A673 (cell line): ENCODE results near the gene CD83. TPM values are rescaled to one million over a fixed set of nuclear protein-coding genes. Genes with fewer than 3 reads are reported as not detected.

Experiments
- BruUV-seq: library from RNA; stranded (reverse); fragments of 400-500 nt; replicated peaks from 2 replicates; lab custom pipeline; 2021; lab: Mats Ljungman, UMichigan
- CTCF ChIA-PET: fragments of 300-600 bp; sonication (Branson Sonifier 250); formaldehyde crosslinking; loops from one replicate; lab custom pipeline; 2022; ENCODE audit warnings: antibody characterized with exemption; lab: Charles Lee
- POLR2A ChIA-PET: fragments of 300-600 bp; sonication (Branson Sonifier 250); formaldehyde crosslinking; loops from one replicate; lab custom pipeline; 2022; ENCODE audit warnings: antibody characterized with exemption; ENCODE audit not compliant: low non-redundant PET; lab: Charles Lee
- DNase-seq: peaks from one replicate; pipeline ENCODE4 v3.0.0-alpha.2; 2015; ENCODE audit warnings: low spot score
- H3K27ac ChIP-seq: fragments of 200-600 bp; sonication (generic); 2 replicates; pipeline ENCODE4 v1.5.1; 2016; ENCODE audit warnings: mixed run types, low read depth, mild to moderate bottlenecking, mixed read lengths, antibody characterized with exemption, low read length; ENCODE audit not compliant: poor library complexity, severe bottlenecking
- H3K27me3 ChIP-seq: fragments of 200-600 bp; sonication (generic); replicated peaks from 2 replicates; pipeline ENCODE4 v1.6.1; 2017; ENCODE audit warnings: mixed run types, low read depth, mild to moderate bottlenecking, mixed read lengths, antibody characterized with exemption, low read length; ENCODE audit not compliant: insufficient read depth, poor library complexity
- H3K36me3 ChIP-seq: fragments of 200-600 bp; sonication (generic); 2 replicates; pipeline ENCODE4 v1.6.1; 2016; ENCODE audit warnings: mixed run types, mild to moderate bottlenecking, mixed read lengths, antibody characterized with exemption, low read length; ENCODE audit not compliant: insufficient read depth, poor library complexity, severe bottlenecking
- H3K4me1 ChIP-seq: fragments of 200-600 bp; sonication (generic); 2 replicates; pipeline ENCODE4 v1.6.1; 2017; ENCODE audit warnings: mixed run types, mild to moderate bottlenecking, mixed read lengths, antibody characterized with exemption, low read length; ENCODE audit not compliant: insufficient read depth, poor library complexity, severe bottlenecking
- H3K4me3 ChIP-seq: fragments of 200-600 bp; sonication (generic); 2 replicates; pipeline ENCODE4 v1.5.1; 2016; ENCODE audit warnings: low read depth, mixed run types, mild to moderate bottlenecking, mixed read lengths, low read length; ENCODE audit not compliant: poor library complexity, severe bottlenecking
- H3K9me3 ChIP-seq: fragments of 200-600 bp; sonication (generic); 2 replicates; pipeline ENCODE4 v1.6.1; 2016; ENCODE audit warnings: mixed run types, low read depth, mild to moderate bottlenecking, mixed read lengths, antibody characterized with exemption, low read length; ENCODE audit not compliant: poor library complexity, severe bottlenecking
- EZH2 ChIP-seq: fragments of 200-600 bp; sonication (generic); IDR thresholded peaks from 2 replicates; pipeline ENCODE4 v1.6.1; 2017; ENCODE audit warnings: borderline replicate concordance, low read depth, mild to moderate bottlenecking, mixed read lengths, antibody characterized with exemption, low read length; ENCODE audit not compliant: poor library complexity, severe bottlenecking
- intact Hi-C: fragments of 100-400 bp; cut with micrococcal nuclease; formaldehyde crosslinking; loops from one replicate; pipeline ENCODE4 v1.10.0; 2022; ENCODE audit not compliant: unreplicated experiment
- total RNA-seq: library from RNA; stranded (reverse); gene quantifications from 2 replicates; pipeline ENCODE4 v1.2.3, GENCODE V29; 2021
- TF ChIP-seq, protein P1 (sequence below): fragments of 300-800, 200-600 bp; sonication (generic); conservative IDR thresholded peaks from 2 replicates; pipeline ENCODE4 v1.5.1; 2017; ENCODE audit warnings: low read depth, mild to moderate bottlenecking, antibody characterized with exemption, low read length, moderate library complexity, mixed read lengths

CD83 gene
- total RNA-seq, 1 experiment from 2014 or later: 14.4 TPM

DNA sequence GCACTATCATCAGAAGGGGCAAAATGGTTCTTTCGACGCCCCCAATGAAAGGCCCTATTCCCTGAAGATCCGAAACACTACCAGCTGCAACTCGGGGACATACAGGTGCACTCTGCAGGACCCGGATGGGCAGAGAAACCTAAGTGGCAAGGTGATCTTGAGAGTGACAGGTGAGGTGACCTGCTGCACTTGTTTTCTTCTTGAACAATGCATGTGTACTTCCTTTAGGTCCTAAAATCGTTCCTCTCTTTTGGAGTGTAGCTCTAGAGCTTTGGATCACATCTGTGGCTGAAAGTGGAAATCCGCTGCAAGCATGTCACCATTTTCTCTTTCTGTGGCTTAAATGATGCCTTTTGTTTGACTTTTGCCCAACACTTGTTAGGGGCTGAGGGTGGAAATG is 14.0 kb downstream of the CD83 start:
- intact Hi-C loops: loop anchor here (10.0 kb wide), 1 partner anchor 1493 kb away; no protein-coding TSS in a partner anchor
- TF ChIP-seq, protein P1, sequence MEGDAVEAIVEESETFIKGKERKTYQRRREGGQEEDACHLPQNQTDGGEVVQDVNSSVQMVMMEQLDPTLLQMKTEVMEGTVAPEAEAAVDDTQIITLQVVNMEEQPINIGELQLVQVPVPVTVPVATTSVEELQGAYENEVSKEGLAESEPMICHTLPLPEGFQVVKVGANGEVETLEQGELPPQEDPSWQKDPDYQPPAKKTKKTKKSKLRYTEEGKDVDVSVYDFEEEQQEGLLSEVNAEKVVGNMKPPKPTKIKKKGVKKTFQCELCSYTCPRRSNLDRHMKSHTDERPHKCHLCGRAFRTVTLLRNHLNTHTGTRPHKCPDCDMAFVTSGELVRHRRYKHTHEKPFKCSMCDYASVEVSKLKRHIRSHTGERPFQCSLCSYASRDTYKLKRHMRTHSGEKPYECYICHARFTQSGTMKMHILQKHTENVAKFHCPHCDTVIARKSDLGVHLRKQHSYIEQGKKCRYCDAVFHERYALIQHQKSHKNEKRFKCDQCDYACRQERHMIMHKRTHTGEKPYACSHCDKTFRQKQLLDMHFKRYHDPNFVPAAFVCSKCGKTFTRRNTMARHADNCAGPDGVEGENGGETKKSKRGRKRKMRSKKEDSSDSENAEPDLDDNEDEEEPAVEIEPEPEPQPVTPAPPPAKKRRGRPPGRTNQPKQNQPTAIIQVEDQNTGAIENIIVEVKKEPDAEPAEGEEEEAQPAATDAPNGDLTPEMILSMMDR: no peak
- no peak for TF ChIP-seq EZH2
- no peak for DNase-seq
- peaks cover 52% of the 10 kb centered on the region for H3K4me1 ChIP-seq
- no peak overlapping the region for H3K4me3 ChIP-seq
- no peak overlapping the region for H3K27ac ChIP-seq
- ChIA-PET CTCF (no interaction called here), POLR2A (no interaction called here)
- no TSS peak for BruUV-seq
- no peaks in the 10 kb centered on the region for H3K9me3 ChIP-seq
- H3K36me3 ChIP-seq: no peaks in the 10 kb centered on the region
- no peaks in the 10 kb centered on the region for H3K27me3 ChIP-seq

DNA sequence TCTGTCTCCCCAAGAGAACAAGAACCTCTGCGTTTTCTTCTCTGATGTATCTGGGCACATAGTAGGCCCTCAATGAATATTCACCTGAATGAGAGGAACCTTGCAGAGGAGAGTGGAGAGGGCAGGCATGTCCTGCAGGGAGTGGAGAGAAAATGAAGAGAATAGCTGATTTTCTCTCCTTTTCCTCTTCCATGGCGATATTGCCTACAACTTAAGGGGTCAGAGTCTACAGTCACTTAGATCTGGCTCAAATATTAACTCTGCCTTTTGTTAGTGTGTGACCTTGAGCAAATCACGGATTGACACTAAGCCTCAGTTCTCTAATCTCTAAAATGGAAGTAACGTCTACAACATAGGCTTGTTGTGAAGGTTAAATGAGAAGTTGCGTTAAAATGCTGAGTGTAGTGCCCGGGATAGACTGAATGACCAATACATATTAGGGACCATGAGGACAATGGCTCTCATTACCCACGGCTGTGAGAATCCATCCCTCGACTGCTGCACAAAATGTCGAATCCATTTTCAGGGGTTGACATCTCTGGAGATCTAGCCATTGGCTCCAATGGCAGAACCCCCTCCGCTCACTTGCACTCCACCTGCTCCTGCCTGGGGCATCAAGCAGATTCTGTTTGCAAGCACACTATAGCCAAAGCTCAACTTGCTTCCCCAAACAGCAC is 14.8 kb downstream of the CD83 start:
- intact Hi-C loops: loop anchor here (10.0 kb wide), 1 partner anchor 1492 kb away; no protein-coding TSS in a partner anchor
- ChIA-PET CTCF (no interaction called here), POLR2A (interaction anchor here (0.6 kb wide), 1 partner anchor 804 kb away, joined by 5 read pairs; the partner anchor contains the start of gene TBC1D7)
- DNase-seq: no peak
- TF ChIP-seq, protein P1: no peak
- no peak for TF ChIP-seq EZH2
- Histone ChIP-seq H3K36me3 (no peaks in the 10 kb centered on the region), H3K27ac (no peak overlapping the region), H3K4me3 (no peak overlapping the region), H3K27me3 (no peaks in the 10 kb centered on the region), H3K4me1 (peaks cover 48% of the 10 kb centered on the region), H3K9me3 (no peaks in the 10 kb centered on the region)
- no TSS peak for BruUV-seq

DNA sequence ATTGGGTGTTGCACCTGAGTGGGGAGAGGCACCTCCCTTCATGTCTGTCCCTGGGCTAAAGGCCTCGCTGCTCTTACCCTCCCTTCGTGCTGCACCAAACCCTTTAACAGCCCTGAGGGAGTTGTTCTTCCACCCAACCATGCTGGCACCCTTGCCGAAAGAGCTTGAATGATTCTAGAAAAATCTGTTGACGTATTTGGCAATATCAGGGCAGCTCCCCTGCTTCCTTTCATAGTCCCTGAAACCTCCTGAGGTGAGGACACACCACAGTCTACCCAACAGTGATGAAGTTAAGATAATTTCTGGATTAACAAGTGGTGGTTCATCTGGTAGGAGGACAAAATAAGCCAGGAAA is 15.3 kb downstream of the CD83 start:
- intact Hi-C loops: loop anchor here (10.0 kb wide), 1 partner anchor 1492 kb away; no protein-coding TSS in a partner anchor
- ChIA-PET CTCF (no interaction called here), POLR2A (interaction anchor here (0.6 kb wide), 1 partner anchor 804 kb away, joined by 5 read pairs; the partner anchor contains the start of gene TBC1D7)
- no peaks in the 10 kb centered on the region for H3K9me3 ChIP-seq
- BruUV-seq: no TSS peak
- DNase-seq: no peak
- H3K27me3 ChIP-seq: no peaks in the 10 kb centered on the region
- H3K36me3 ChIP-seq: no peaks in the 10 kb centered on the region
- H3K4me1 ChIP-seq: peaks cover 43% of the 10 kb centered on the region
- TF ChIP-seq, protein P1: no peak
- no peak for TF ChIP-seq EZH2
- no peak overlapping the region for H3K4me3 ChIP-seq
- no peak overlapping the region for H3K27ac ChIP-seq
